ACC112 (cell line): Measurements from ENCODE around the gene TNKS1BP1.

Experiments used
- H2AFZ ChIP-seq: fragments of 200-600 bp; sonication (generic); one replicate; pipeline ENCODE4 v1.6.0; 2017; ENCODE audit warnings: antibody characterized with exemption, low read length; ENCODE audit not compliant: unreplicated experiment
- H3K27ac ChIP-seq: fragments of 200-600 bp; sonication (generic); 2 replicates; pipeline ENCODE4 v1.5.1; 2014; ENCODE audit warnings: low read depth, mild to moderate bottlenecking, antibody characterized with exemption, low read length, moderate library complexity
- H3K27me3 ChIP-seq: fragments of 200-600 bp; sonication (generic); 2 replicates; pipeline ENCODE4 v1.6.1; 2014; ENCODE audit warnings: mild to moderate bottlenecking, antibody characterized with exemption, low read length, moderate library complexity, mixed read lengths; ENCODE audit not compliant: insufficient read depth
- H3K36me3 ChIP-seq: fragments of 200-600 bp; sonication (generic); 2 replicates; pipeline ENCODE4 v1.6.1; 2016; ENCODE audit warnings: mild to moderate bottlenecking, antibody characterized with exemption, low read length, moderate library complexity, mixed read lengths; ENCODE audit not compliant: insufficient read depth
- H3K4me1 ChIP-seq: fragments of 200-600 bp; sonication (generic); one replicate; pipeline ENCODE4 v1.6.1; 2016; ENCODE audit warnings: low read length, mixed read lengths; ENCODE audit not compliant: insufficient read depth, unreplicated experiment, control insufficient read depth
- H3K4me3 ChIP-seq: fragments of 200-600 bp; sonication (generic); 2 replicates; pipeline ENCODE4 v1.5.1; 2014; ENCODE audit warnings: mild to moderate bottlenecking, low read depth, low read length
- H3K79me2 ChIP-seq: fragments of 200-600 bp; sonication (generic); one replicate; pipeline ENCODE4 v1.6.0; 2016; ENCODE audit warnings: low read length; ENCODE audit not compliant: control insufficient read depth, unreplicated experiment, insufficient read depth

TNKS1BP1 gene, protein sequence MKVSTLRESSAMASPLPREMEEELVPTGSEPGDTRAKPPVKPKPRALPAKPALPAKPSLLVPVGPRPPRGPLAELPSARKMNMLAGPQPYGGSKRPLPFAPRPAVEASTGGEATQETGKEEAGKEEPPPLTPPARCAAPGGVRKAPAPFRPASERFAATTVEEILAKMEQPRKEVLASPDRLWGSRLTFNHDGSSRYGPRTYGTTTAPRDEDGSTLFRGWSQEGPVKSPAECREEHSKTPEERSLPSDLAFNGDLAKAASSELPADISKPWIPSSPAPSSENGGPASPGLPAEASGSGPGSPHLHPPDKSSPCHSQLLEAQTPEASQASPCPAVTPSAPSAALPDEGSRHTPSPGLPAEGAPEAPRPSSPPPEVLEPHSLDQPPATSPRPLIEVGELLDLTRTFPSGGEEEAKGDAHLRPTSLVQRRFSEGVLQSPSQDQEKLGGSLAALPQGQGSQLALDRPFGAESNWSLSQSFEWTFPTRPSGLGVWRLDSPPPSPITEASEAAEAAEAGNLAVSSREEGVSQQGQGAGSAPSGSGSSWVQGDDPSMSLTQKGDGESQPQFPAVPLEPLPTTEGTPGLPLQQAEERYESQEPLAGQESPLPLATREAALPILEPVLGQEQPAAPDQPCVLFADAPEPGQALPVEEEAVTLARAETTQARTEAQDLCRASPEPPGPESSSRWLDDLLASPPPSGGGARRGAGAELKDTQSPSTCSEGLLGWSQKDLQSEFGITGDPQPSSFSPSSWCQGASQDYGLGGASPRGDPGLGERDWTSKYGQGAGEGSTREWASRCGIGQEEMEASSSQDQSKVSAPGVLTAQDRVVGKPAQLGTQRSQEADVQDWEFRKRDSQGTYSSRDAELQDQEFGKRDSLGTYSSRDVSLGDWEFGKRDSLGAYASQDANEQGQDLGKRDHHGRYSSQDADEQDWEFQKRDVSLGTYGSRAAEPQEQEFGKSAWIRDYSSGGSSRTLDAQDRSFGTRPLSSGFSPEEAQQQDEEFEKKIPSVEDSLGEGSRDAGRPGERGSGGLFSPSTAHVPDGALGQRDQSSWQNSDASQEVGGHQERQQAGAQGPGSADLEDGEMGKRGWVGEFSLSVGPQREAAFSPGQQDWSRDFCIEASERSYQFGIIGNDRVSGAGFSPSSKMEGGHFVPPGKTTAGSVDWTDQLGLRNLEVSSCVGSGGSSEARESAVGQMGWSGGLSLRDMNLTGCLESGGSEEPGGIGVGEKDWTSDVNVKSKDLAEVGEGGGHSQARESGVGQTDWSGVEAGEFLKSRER (N-terminal part only)

DNA sequence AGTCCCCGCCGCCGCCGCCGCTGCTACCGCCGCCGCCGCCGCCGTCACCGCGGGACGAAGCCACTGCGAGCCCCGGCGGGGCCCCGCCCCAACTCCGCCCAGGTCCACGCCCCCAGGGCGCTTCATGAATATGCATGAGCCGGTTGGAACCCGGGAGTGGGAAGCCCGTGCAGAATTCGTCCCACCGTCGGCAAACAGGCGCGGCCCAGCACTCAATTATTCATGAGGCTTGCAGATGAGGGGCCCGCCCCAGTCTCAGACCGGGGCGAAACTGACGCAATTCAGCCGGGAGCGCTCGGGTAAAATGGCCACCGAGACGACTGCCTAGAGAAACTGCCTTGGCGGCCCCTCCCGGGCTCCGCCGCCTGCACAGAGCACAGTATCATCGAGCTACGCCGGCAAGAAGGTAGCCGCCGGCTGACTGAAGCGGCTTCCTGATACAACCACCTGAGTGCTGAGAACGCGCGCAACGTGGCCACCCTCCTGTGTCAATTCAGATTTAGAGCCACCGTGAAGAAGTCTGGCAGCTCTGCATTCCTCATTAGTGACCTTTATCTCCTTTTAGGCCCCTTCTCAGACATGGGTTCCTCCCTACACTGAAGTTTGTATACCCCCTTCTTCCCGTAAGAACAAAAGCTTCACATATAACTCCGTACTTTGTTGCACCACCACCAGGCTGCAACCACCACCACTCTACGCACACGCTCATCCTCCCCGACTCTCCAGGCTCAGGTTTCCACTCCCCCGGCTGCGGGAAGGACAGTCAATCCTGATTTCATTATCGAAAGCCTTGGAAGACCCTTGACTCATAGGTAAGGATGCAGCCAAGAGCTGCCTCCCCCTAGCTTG, at the start of gene TNKS1BP1:
TSS of gene TNKS1BP1 (minus strand) at position 67 of the 849 bp plus-strand sequence. CDS start 3,067 bp downstream, outside the sequence.
- peak within 1 kb of the TSS; percentile 68 for H2AFZ ChIP-seq
- H3K36me3 ChIP-seq, result peaks cover 19% of the 10 kb centered on the region; the same call in 1 of the 2 replicates
- H3K79me2 ChIP-seq, result peaks cover 32% of the 10 kb centered on the region
- peak within 1 kb of the TSS; percentile 91 for H3K27ac ChIP-seq
- H3K4me3 ChIP-seq, result peak within 1 kb of the TSS; percentile 95
- peaks cover 37% of the 10 kb centered on the region for H3K4me1 ChIP-seq
- no peaks in the 10 kb centered on the region for H3K27me3 ChIP-seq

DNA sequence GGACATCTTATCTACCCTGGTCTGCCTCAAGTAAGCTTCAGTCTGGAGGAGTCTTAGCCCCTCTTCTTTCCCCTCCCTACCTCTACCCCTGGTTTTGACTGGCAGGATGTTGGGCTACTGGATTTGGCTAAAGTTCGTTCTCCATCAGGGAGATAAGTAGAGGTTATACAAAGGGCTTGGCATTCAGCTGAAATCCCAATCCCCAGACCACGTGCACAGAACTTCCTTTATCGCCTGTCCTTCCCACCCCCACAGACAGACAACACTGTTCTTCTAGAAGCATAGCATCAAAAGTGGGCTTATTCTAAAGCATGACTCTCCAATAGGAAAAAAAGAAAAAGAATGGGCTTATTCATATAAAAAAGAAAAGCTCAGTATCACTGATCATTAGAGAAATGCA, 48.4 kb upstream of the TNKS1BP1 start:
- peaks cover 4% of the 10 kb centered on the region for H3K4me1 ChIP-seq
- no peak overlapping the region for H3K27ac ChIP-seq
- peaks cover 22% of the 10 kb centered on the region; the same call in 1 of the 2 replicates for H3K27me3 ChIP-seq
- H3K4me3 ChIP-seq, result no peak overlapping the region
- no peaks in the 10 kb centered on the region for H3K79me2 ChIP-seq
- no peaks in the 10 kb centered on the region for H3K36me3 ChIP-seq
- H2AFZ ChIP-seq, result no peak overlapping the region

DNA sequence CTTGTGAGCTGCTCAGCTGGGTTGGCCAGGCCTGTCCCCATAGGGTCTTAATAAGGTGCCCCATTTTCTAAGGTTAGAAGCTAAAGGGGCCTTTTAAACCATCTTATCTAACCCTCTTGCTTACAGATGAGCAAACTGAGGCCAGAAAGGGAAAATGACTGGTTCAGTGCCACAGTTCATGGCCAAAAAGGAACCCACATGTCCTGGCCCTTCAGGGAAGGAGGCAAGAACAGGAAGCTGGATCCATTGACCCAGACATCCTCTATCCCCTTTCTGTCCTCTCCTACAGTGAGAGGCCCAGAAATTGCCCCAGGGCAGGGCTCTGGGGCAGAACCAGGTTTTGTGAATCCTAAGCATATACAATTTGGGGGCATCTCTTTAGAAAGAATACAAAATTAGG, 46.2 kb upstream of the TNKS1BP1 start:
- no peak overlapping the region for H3K27ac ChIP-seq
- H3K27me3 ChIP-seq, result peaks cover 14% of the 10 kb centered on the region; the same call in 1 of the 2 replicates
- no peak overlapping the region for H2AFZ ChIP-seq
- H3K79me2 ChIP-seq, result no peaks in the 10 kb centered on the region
- H3K4me1 ChIP-seq, result peaks cover 4% of the 10 kb centered on the region
- H3K4me3 ChIP-seq, result no peak overlapping the region
- no peaks in the 10 kb centered on the region for H3K36me3 ChIP-seq

DNA sequence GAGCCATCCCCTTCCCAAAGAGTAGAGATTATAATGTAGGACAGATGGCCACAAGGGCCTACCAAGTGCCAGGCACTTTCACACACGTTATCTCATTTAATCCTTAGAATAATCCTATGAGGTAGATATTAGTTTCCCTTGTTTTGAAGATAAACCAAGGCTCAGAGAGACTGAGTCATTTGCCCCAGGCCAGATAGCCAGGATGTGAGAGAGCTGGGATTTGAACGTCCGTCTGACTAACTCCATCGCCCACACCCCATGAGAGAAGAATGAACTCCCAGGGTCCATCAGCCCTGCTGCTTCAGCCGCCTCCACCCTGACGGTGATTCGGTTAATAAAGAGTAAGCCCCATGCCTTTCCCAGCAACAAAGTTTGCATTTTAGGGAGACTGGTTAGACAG, 45.5 kb upstream of the TNKS1BP1 start:
- no peak overlapping the region for H2AFZ ChIP-seq
- no peak overlapping the region for H3K4me3 ChIP-seq
- peaks cover 19% of the 10 kb centered on the region; the same call in 1 of the 2 replicates for H3K27me3 ChIP-seq
- peaks cover 4% of the 10 kb centered on the region for H3K4me1 ChIP-seq
- H3K36me3 ChIP-seq, result no peaks in the 10 kb centered on the region
- H3K79me2 ChIP-seq, result no peaks in the 10 kb centered on the region
- H3K27ac ChIP-seq, result no peak overlapping the region

DNA sequence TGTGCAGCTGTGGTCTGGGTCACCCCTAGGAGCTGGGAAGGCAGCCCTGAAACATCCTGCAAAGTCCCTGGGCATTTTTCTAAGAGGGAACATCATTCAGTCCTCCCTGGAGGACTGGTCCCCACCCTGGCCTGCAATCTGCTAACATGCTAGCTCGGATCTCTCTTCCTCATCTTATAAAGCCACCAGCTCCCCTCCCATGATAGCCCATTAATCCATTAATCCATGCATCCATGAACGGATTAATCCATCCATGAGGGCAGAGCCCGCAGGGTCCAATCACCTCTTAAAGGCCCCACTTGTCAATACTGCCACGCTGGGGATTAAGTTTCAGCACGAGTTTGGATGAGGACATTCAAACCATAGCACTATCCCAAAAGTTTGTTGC, 44.1 kb upstream of the TNKS1BP1 start:
- H3K36me3 ChIP-seq, result no peaks in the 10 kb centered on the region
- H3K79me2 ChIP-seq, result no peaks in the 10 kb centered on the region
- H3K4me3 ChIP-seq, result no peak overlapping the region
- no peak overlapping the region for H3K27ac ChIP-seq
- peaks cover 33% of the 10 kb centered on the region for H3K27me3 ChIP-seq
- H3K4me1 ChIP-seq, result peaks cover 4% of the 10 kb centered on the region
- H2AFZ ChIP-seq, result no peak overlapping the region

DNA sequence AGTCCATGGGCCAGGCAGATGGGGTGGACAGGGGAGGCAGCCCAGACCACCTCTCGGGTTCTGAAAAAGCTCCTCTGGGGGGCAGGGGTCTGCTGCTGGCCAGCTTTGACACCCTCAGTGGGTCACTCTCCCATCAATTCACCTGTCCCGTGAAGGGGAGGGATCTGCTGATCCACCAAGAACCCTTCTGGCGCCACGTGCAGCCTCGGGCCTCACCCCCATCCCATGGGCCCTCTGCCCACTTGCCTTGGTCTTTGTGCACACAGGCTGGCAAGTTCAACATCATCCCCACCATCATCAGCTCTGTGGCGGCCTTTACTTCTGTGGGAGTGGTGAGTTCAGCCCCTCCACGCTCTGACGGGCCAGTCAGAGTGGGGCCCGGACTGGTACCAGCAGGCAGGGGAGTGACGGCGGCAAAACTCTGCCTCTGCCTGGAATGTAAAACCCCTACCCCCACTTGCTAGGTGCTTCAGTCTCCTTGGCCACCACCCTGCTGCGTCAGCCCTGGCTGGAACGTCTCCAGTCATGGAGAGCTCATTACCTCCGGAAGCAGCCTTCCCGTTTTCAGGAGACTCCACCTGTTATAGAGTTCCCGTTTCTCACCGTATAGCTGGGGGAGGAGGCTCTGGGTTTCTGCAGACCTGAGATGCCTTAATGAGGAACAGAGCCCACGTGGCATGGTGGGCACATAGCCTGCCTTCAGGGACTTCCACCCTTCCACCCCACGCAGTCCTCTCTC, 43.5 kb upstream of the TNKS1BP1 start:
- H3K36me3 ChIP-seq, result no peaks in the 10 kb centered on the region

DNA sequence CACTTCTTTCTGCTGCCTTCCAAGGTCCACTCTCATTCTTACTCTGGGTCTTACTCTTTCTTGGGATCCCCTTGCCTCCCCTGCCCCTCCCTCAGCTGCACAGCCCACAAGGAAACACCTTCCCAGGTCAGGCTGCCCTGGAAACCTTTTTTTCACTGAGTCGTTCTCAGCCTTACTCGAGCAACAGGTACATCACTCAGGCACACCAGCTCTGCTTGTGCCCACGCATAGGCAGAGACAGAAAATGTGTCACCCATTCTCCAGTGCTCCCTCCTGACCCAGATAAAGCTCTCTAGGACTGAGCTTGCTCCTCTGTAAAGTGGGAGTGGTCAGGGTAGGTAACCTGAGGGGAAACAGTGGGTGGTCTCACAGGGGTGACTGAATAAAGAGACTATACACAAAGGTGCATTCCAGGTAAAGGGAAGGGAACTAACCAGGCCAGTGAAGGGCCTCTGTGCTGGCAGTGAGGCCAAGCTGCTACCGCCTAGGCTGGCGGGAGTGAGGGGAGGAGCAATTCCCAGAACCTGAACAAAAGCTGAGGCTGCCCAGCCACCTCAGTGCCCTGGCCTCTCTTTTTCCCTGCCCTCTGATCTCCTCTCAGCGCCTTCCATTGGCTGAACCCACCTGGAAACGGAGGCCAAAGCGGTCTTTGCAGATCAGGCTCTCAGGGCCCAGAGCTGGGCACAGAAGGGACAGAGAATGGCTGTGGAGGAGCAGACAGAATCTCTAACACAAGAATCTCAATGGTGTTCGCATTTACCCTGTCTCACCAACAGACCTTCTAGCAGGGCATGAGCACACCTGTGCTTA, 40.3 kb upstream of the TNKS1BP1 start:
- Histone ChIP-seq H2AFZ (no peak overlapping the region), H3K4me1 (peaks cover 3% of the 10 kb centered on the region), H3K27me3 (peaks cover 50% of the 10 kb centered on the region), H3K4me3 (no peak overlapping the region), H3K79me2 (no peaks in the 10 kb centered on the region), H3K36me3 (no peaks in the 10 kb centered on the region), H3K27ac (no peak overlapping the region)

More for the DNA sequence above, 43.5 kb upstream of the TNKS1BP1 start:
- Histone ChIP-seq H3K4me3 (no peak overlapping the region), H3K4me1 (peaks cover 4% of the 10 kb centered on the region), H3K79me2 (no peaks in the 10 kb centered on the region), H3K27ac (no peak overlapping the region), H2AFZ (no peak overlapping the region), H3K27me3 (peaks cover 38% of the 10 kb centered on the region)

DNA sequence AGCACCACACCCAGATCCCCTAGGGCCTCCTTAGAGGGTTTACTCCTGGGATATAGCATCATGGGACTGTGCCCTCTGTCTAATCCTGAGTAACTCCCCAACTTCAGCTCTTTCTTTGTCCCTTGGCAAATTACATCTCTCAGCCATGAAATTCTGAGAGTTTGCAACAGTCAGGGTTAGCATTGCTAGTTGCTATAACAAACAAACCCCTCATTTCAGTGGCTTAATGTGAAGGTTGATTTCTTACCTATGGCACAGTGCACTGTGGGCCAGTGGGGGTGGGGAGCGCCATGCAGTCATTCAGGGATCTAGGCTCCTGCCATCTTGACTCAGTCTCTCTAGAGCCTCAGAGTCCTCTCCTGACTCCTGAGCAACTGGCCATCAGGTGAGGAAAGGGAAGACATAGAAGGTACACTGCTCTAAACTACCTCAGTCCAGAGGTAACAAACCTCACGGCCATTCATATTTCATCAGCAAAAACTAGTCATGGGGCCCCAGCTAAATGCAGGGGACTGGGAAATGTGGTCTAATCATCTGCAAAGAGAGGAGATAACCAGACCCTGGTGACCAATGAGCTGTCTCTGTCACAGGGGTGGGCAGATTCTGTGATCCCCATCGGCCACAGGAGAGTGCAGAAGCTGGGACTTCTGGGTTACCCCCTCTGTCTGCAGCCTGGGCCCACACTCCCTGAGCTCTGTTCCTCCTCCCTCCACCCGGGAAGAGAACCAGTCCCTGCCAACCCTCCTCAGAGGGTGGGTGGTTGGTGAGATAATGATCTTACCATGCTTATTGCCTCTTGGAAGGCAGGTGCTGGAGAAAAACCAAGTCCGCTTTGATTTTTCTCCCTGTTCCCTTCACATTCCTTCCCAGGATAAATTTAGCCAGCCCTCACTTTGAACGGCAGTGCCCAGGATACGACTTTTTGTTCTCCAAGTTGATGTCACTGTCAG, 38.7 kb upstream of the TNKS1BP1 start:
- Histone ChIP-seq H3K36me3 (no peaks in the 10 kb centered on the region), H3K79me2 (no peaks in the 10 kb centered on the region), H3K4me1 (no peaks in the 10 kb centered on the region), H3K4me3 (no peak overlapping the region), H3K27ac (no peak overlapping the region), H3K27me3 (peaks cover 50% of the 10 kb centered on the region), H2AFZ (no peak overlapping the region)
